Pancreas (tissue), 10 donors: ENCODE data around the gene UBE2E2. TPM values are rescaled to one million over a fixed set of nuclear protein-coding genes. Genes with fewer than 3 reads are reported as not detected.

Experiments used
- ATAC-seq, 4 donors: fragments of 200-7000 bp; cut with Tn5 transposase; one replicate each; pipeline versions ENCODE4 v1.8.0 to v1.9.1; 2020; ENCODE audit warnings: mild to moderate bottlenecking in 4 of 4, moderate library complexity in 4 of 4
- DNase-seq, 6 donors: peaks; one replicate each; pipeline ENCODE4 v3.0.0-alpha.2; 2020
- FAIRE-seq: peaks from 2 replicates; lab custom pipeline; 2012; peaks lifted over from hg19 to GRCh38; lab: Jason Lieb, UNC
- H3K27ac ChIP-seq, 4 donors: fragments of 200-600 bp; sonication (generic); 1 replicate in 3 of 4; 2 replicates in 1 of 4; pipeline versions ENCODE4 v1.5.0 to v1.8.0; 2020
- H3K27me3 ChIP-seq, 4 donors: fragments of 200-600 bp; one replicate each; pipeline ENCODE4 v1.8.0; 2021
- H3K36me3 ChIP-seq, 3 donors: fragments of 200-600 bp; sonication (generic) in 1 of 3; one replicate each; pipeline versions ENCODE4 v1.5.0 to v1.8.0; 2020 to 2021
- H3K4me1 ChIP-seq, 3 donors: fragments of 200-600 bp; one replicate each; pipeline ENCODE4 v1.8.0; 2021
- H3K4me3 ChIP-seq, 4 donors: fragments of 200-600 bp; sonication (generic) in 2 of 4; one replicate each; pipeline versions ENCODE4 v1.5.0 to v1.8.0; 2020 to 2021
- H3K9me3 ChIP-seq, 4 donors: fragments of 200-600 bp; one replicate each; pipeline ENCODE4 v1.8.0; 2021
- CTCF ChIP-seq, 4 donors: fragments of 200-600 bp; sonication (generic) in 3 of 4; IDR thresholded peaks; one replicate each; pipeline versions ENCODE4 v1.5.0 to v1.8.0; 2021; ENCODE audit warnings: antibody characterized with exemption in 4 of 4
- WGBS, 2 donors: extraction: QIAGEN DNeasy Blood & Tissue Kit; methylation state at CpG; one replicate each; pipeline ENCODE4 v1.1.7; 2013; 5-methylcytosine and 5-hydroxymethylcytosine counted together
- intact Hi-C, 3 donors: fragments of 100-400 bp; cut with DNase I; formaldehyde crosslinking; loops; one replicate each; pipeline versions ENCODE4 v1.11.1 to v1.14.2; 2022
- polyA plus RNA-seq, 2 donors: library from polyadenylated mRNA; stranded (reverse); fragments of 200-250 nt; gene quantifications; one replicate each; pipeline ENCODE4 v1.2.3, GENCODE V29; 2013
- total RNA-seq, 6 donors: library from RNA; stranded (reverse); fragmentation: NEBNext Ultra II Directional in 4 of 6; extraction: Animal tissue kit (Norgen Biotek cat#: 25700) in 4 of 6; gene quantifications; one replicate each; pipeline versions ENCODE4 v1.2.1 to v1.2.4, GENCODE V29; 2021 to 2023
- donor health status: healthy with polysubstance abuse.
- donor health status: DM: no; HTN: no; CAD: no; lungs with moderate emphysema.
- donor health status: DM: no; HTN: no; CAD: no.
- donor health status: control.
- donor health status: control.
- donor health status: Bipolar disorder and iron deficiency.
- donor health status: DM: yes; HTN: yes; CAD: no.
- donor health status: DM: no; HTN: no; CAD: no.
- donor health status: DM: no; HTN: no; CAD: no.
- donor health status: DM: yes; HTN: yes; CAD: no.

UBE2E2 gene
- total and polyA plus RNA-seq, 8 donors = 3.3 to 11.6 (median 5.8) TPM

DNA sequence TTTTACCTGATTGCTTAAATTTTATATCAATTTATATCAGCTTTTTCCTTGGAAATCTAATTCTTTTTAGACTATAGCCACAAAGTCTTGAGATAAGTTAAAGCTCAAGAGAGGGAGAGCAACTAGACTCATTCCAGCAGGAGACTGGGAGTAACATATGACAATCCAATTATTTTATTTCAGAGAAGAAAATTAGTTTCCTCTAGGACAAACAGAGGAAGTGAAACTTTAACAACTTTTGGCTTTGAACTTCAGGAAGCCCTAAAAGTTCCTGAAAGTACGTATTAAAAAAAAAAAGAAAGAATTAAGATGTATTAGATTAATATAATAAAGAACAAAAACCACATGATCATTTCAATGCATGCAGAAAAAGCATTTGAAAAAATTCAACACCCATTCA lies 13.9 kb upstream of the UBE2E2 start:
- ATAC-seq (no peak), DNase-seq (no peak), FAIRE-seq (no peak)
- intact Hi-C loops = no loop called here
- H3K27me3 ChIP-seq = no peaks in the 10 kb centered on the region
- H3K4me3 ChIP-seq = no peak overlapping the region
- 64 to 66% methylated on average over 1 of the region's 1 CpG for WGBS, 2 donors
- H3K9me3 ChIP-seq = no peaks in the 10 kb centered on the region
- no peaks in the 10 kb centered on the region for H3K36me3 ChIP-seq
- no peak for TF ChIP-seq CTCF (IDR thresholded peaks at IDR 0.05)
- no peak overlapping the region for H3K27ac ChIP-seq
- H3K4me1 ChIP-seq = no peaks in the 10 kb centered on the region

DNA sequence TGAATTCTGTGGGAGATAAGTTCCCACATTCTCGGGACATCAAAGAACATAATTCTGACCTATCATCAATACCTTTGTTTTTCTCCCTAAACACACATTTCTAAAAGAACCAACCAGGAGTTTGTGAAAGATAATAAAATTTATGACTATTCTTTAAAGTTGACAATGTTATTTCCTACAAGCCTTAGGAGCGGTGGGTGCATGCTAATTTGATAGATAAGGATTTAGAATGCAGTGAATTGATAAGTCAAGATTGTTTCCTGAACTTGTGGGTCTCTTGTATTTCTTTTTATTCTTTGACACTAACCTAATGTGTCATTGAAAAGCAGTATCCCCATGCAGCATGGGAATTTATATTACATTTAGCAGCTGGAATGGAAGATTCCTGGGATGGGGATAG lies 10.3 kb upstream of the UBE2E2 start:
- FAIRE-seq (no peak), ATAC-seq (no peak), DNase-seq (no peak)
- intact Hi-C loops = no loop called here
- no peak overlapping the region for H3K4me3 ChIP-seq
- no peak for TF ChIP-seq CTCF (IDR thresholded peaks at IDR 0.05)
- no peaks in the 10 kb centered on the region for H3K9me3 ChIP-seq
- WGBS, 2 donors = 48 to 62% methylated on average over 2 of the region's 2 CpGs
- H3K27me3 ChIP-seq = no peaks in the 10 kb centered on the region
- H3K27ac ChIP-seq = no peak overlapping the region
- no peaks in the 10 kb centered on the region for H3K4me1 ChIP-seq
- H3K36me3 ChIP-seq = no peaks in the 10 kb centered on the region

- Histone ChIP-seq H3K27ac (no peak overlapping the region), H3K27me3 (no peaks in the 10 kb centered on the region), H3K4me3 (no peak overlapping the region), H3K9me3 (no peaks in the 10 kb centered on the region), H3K4me1 (no peaks in the 10 kb centered on the region), H3K36me3 (no peaks in the 10 kb centered on the region)
- FAIRE-seq (no peak), DNase-seq (no peak), ATAC-seq (no peak)
- TF ChIP-seq CTCF (IDR thresholded peaks at IDR 0.05) = no peak
- intact Hi-C loops = no loop called here
- WGBS, 2 donors = 85 to 94% methylated on average over 3 of the region's 3 CpGs
Measured at GRCh38 chr3:23193831-23194230, 9.3 kb upstream of the UBE2E2 start.

- H3K4me3 ChIP-seq = no peak overlapping the region
Measured at GRCh38 chr3:23198801-23199200, 4.3 kb upstream of the UBE2E2 start.

More at GRCh38 chr3:23198801-23199200, 4.3 kb upstream of the UBE2E2 start:
- FAIRE-seq = no peak
- whole genome bisulfite sequencing, 2 donors = 64 to 69% methylated on average over 4 of the region's 4 CpGs
- Histone ChIP-seq H3K27me3 (no peaks in the 10 kb centered on the region), H3K4me1 (no peaks in the 10 kb centered on the region), H3K36me3 (no peaks in the 10 kb centered on the region), H3K9me3 (no peaks in the 10 kb centered on the region), H3K27ac (no peak overlapping the region)
- intact Hi-C loops = no loop called here
- no peak for ATAC-seq
- no peak for TF ChIP-seq CTCF (IDR thresholded peaks at IDR 0.05)
- no peak for DNase-seq
